ENCODE measurements around the gene EXOC4.

DNA sequence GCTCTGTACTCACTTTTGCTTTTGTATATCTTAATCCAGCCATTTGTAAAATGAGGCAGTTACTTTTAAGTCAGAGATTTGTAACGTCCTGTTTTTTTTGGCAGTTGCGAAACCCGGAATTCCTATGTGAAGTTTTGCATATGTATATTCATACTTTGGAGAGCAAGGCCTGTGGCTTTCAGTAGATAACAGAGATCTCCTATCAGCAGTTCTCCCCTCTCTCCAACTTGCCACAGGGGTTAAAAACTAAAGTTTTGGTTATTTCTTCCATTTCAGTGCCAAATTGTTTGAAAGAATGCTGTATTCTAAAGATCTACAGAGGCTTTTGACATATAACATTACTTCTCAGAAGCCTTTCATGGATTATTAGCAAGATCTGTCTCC, 102.4 kb downstream of the EXOC4 start:
- TF ChIP-seq, protein P1, sequence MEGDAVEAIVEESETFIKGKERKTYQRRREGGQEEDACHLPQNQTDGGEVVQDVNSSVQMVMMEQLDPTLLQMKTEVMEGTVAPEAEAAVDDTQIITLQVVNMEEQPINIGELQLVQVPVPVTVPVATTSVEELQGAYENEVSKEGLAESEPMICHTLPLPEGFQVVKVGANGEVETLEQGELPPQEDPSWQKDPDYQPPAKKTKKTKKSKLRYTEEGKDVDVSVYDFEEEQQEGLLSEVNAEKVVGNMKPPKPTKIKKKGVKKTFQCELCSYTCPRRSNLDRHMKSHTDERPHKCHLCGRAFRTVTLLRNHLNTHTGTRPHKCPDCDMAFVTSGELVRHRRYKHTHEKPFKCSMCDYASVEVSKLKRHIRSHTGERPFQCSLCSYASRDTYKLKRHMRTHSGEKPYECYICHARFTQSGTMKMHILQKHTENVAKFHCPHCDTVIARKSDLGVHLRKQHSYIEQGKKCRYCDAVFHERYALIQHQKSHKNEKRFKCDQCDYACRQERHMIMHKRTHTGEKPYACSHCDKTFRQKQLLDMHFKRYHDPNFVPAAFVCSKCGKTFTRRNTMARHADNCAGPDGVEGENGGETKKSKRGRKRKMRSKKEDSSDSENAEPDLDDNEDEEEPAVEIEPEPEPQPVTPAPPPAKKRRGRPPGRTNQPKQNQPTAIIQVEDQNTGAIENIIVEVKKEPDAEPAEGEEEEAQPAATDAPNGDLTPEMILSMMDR (IDR thresholded peaks at IDR 0.05) = no peak
- TF ChIP-seq POLR2A (IDR thresholded peaks at IDR 0.05) (no peak), POLR2AphosphoS5 (IDR thresholded peaks at IDR 0.05) (no peak)
